NB4 (cell line): ENCODE measurements around the gene PTPRD.

ENCODE experiments used
- MYC ChIP-seq: IDR thresholded peaks from 2 replicates; pipeline ENCODE4 v1.6.1; 2011; ENCODE audit warnings: low read depth, low read length
- POLR2A ChIP-seq: IDR thresholded peaks from 2 replicates; pipeline ENCODE4 v1.6.1; 2011; ENCODE audit warnings: mild to moderate bottlenecking; ENCODE audit not compliant: insufficient read length; ENCODE audit errors: extremely low read depth
- TF ChIP-seq, protein P1 (sequence below): IDR thresholded peaks from one replicate; pipeline ENCODE4 v1.5.1; 2012; ENCODE audit warnings: low read depth, low read length
- TF ChIP-seq, protein P2 (sequence below): IDR thresholded peaks from 2 replicates; pipeline ENCODE4 v1.6.1; 2011; ENCODE audit warnings: low read depth, low read length

DNA sequence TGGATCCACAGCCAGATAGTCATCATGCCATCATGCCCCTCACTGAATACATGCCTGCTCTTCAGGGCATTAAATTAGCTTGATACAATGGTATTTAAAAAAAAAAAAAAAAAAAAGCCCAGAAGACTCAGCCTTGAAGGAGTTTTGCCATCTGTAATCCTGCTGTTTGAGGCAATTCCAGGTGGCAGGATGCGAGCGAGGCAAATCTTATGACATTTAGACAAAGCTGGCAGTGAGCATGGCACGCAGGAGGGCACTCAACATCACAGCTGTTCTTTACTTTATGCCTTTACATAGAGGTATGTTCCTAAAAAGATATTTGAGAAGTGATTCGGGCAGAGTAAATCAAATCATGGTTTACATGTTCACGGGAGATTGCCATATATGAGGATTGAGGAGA is 2121.2 kb downstream of the PTPRD start:
- TF ChIP-seq, protein P1, sequence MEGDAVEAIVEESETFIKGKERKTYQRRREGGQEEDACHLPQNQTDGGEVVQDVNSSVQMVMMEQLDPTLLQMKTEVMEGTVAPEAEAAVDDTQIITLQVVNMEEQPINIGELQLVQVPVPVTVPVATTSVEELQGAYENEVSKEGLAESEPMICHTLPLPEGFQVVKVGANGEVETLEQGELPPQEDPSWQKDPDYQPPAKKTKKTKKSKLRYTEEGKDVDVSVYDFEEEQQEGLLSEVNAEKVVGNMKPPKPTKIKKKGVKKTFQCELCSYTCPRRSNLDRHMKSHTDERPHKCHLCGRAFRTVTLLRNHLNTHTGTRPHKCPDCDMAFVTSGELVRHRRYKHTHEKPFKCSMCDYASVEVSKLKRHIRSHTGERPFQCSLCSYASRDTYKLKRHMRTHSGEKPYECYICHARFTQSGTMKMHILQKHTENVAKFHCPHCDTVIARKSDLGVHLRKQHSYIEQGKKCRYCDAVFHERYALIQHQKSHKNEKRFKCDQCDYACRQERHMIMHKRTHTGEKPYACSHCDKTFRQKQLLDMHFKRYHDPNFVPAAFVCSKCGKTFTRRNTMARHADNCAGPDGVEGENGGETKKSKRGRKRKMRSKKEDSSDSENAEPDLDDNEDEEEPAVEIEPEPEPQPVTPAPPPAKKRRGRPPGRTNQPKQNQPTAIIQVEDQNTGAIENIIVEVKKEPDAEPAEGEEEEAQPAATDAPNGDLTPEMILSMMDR = no peak
- TF ChIP-seq, protein P2, sequence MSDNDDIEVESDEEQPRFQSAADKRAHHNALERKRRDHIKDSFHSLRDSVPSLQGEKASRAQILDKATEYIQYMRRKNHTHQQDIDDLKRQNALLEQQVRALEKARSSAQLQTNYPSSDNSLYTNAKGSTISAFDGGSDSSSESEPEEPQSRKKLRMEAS = no peak
- TF ChIP-seq POLR2A (no peak), MYC (no peak)
